Effector CD4-positive, alpha-beta T cell (primary cell): ENCODE results near the gene GSG1L.

Source experiments
- DNase-seq: peaks from one replicate; pipeline ENCODE4 v3.0.0-alpha.2; 2020

GSG1L gene

GRCh38 chr16:27767971-27768591, 295.4 kb downstream of the GSG1L start:
- DNase-seq, result no peak

GRCh38 chr16:27767081-27767480, 296.4 kb downstream of the GSG1L start:
- DNase-seq, result no peak

- no peak for DNase-seq
Measured at GRCh38 chr16:27766236-27766925, 297.1 kb downstream of the GSG1L start.

GRCh38 chr16:27764869-27765675, 298.4 kb downstream of the GSG1L start:
- DNase-seq, result no peak

- DNase-seq, result no peak
Measured at GRCh38 chr16:27764427-27764826, 299.1 kb downstream of the GSG1L start.

GRCh38 chr16:27762441-27762840, 301.1 kb downstream of the GSG1L start:
- DNase-seq, result no peak

DNA sequence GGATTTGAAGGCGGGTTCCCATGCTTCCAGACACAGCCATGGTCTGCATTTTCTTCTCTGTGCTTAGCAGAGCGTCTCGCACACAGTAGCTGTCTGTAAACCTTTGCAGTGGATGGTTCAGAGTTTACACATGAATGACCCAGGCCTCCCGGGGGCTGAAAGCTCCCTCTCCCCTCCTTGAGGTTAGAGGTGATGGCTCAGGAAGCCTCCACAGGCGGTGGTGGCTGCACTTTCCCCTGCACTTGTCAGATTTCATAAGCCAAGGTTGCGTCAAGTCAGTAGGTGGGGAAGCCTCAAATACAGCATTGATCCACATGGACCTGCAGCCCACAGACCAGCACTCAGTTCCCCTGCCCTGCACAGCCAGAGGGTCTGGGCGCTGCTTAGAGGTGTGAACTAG, 301.7 kb downstream of the GSG1L start:
- no peak for DNase-seq

GRCh38 chr16:27760789-27761176, 302.7 kb downstream of the GSG1L start:
- DNase-seq, result no peak

DNA sequence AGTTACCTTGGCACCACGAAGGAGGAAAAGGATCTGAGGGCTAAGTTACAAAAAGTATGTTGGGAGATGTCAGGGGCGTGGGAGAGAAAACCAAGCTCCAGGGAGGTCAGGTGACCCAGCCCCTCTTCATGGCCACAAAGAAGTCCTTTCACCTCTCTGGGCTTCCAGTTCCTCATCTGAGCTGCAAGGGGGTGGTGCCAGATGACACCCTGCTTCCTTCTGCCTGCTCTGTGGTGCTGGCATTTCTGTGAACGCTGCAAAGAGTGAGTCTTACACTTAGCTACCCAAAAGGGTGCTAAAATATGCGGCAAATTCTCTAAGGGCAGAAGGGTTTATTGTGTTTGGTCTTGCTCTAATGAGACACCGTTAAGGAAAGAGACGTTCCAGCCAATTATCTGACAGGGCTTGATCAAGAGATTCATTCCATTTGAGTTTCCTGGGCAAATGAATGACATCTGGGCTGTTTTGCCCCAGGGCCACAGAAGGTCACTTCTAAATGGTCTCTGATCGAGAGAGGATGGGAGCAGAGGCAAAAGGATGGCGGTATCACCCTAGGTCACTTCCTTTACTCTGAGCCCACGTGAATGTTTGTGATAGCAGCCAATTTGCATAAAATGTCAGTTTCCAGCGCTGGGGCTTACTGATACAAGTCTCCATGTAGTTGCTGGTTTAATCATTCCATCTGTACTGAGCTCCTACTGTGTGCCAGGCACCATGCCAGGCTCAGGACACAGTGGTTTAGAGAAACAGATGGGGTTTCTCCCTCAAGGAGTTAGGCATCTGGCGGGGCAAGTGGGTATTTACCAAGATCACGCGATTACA, 303.3 kb downstream of the GSG1L start:
- DNase-seq, result no peak

DNA sequence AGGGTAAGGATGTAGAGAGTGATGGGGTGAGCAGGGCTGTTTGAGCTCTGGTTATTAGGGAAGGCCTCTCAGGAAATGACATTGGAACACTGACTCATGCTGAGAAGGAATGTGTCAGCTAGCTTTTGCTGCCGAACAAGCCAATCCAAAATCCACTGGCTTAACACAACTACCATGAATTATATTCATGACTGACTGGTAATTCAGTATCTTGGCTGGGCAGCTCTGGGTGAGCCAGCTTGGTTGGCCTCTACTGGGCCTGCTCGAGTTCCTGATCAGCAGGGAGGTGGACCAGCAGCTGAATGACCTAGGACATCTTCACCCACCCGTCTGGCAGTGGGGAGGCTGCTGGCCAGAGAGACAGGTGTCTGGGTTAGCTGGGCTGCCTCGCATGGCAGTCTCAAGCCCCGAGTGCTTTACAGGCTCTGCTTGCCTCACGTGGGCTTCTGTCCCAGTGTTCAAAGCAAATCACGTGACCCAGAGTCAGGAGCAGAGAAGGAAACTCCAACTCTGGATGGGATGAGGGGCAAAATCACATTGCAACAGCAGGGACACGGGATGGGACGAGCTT, 304.1 kb downstream of the GSG1L start:
- no peak for DNase-seq

DNA sequence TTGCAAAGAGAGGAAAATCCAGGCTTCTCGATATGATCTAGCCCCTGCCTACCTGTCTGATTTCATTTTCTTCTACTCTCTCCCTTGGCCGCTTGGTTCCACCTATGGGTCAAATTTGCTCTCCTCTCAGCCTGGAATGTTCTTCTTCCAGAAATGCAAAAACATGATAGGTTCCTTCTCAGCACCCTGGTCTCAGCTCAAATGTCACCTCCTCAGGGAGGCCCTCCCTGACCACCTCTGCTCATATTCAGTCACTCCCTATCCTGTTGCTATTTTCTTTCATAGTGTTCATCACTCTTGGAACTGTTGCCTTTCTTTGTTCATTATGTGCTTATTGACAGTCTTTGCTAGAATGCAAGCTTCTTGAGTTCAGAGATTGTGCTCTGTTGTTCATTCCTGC, 305.0 kb downstream of the GSG1L start:
- DNase-seq, result no peak

GRCh38 chr16:27756206-27756970, 307.1 kb downstream of the GSG1L start:
- no peak for DNase-seq

GRCh38 chr16:27754788-27755690, 308.5 kb downstream of the GSG1L start:
- DNase-seq, result no peak

DNA sequence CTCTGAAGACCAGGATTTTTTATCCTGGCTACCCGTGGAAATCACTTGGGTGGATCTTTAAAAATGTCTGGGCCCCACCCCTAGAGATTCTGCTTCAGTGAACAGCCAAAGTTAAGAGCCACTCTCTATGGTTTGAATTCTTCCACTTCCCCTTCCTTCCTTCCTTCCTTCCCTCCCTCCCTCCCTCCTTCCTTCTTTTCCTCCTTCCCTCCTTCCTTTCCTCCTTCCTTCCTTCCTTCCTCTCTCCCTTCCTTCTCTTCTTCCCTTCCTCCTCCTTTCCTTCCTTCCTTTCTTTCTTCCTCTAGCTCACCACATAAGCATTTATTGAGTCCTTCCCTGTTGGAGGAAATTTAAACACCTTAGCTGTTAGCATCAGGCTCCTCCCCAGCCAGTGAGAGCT, 310.0 kb downstream of the GSG1L start:
- DNase-seq, result no peak

- DNase-seq, result no peak
Measured at GRCh38 chr16:27752241-27752640, 311.3 kb downstream of the GSG1L start.

- DNase-seq, result no peak
Measured at GRCh38 chr16:27751676-27752075, 311.8 kb downstream of the GSG1L start.

DNA sequence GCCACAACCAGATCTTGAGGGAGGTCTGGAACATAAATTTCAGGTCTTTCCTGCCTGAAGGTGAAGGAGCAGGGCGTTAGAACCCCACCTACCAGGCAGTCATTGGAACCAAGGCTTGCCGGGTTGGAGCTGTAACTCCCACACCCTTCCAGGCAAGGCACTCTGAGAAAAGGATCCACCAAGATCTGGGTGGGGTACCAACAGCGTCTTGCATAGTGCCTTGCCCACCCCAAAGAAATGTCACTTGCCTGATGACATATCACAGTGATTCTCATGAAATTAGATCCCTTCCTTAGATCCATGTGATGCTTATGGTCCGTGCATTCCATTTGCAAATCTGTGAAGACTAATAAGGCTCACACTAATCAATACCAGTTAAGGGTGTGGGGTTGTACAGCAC, 312.3 kb downstream of the GSG1L start:
- no peak for DNase-seq

- DNase-seq, result no peak
Measured at GRCh38 chr16:27749946-27750345, 313.6 kb downstream of the GSG1L start.

DNA sequence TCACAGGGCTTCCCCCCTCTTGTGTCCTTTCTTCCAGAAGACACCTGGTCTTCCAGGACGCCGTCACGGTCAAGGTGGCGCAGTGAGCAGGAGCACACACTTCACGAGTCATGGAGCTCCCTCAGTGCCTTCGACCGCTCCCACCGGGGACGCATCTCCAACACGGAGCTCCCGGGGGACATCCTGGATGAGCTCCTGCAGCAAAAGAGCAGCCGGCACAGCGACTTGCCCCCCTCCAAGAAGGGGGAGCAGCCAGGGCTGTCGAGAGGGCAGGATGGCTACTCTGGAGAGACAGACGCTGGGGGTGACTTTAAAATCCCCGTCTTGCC, 314.0 kb downstream of the GSG1L start:
- DNase-seq, result no peak

- DNase-seq, result no peak
Measured at GRCh38 chr16:27748868-27749546, 314.5 kb downstream of the GSG1L start.
